GM18873 (cell line): ENCODE measurements around the gene CNKSR3.

Experiments
- ATAC-seq: cut with Tn5 transposase; IDR thresholded peaks from one replicate; pipeline ENCODE4 v1.9.1; 2021; ENCODE audit warnings: mild to moderate bottlenecking, moderate library complexity, moderate number of reproducible peaks; ENCODE audit not compliant: unreplicated experiment, low FRiP score

Gene CNKSR3

GRCh38 chr6:154458565-154459470 is 51.7 kb downstream of the CNKSR3 start:
- no peak for ATAC-seq

- no peak for ATAC-seq
These were observed 52.6 kb downstream of the CNKSR3 start for GRCh38 chr6:154457881-154458284.

DNA sequence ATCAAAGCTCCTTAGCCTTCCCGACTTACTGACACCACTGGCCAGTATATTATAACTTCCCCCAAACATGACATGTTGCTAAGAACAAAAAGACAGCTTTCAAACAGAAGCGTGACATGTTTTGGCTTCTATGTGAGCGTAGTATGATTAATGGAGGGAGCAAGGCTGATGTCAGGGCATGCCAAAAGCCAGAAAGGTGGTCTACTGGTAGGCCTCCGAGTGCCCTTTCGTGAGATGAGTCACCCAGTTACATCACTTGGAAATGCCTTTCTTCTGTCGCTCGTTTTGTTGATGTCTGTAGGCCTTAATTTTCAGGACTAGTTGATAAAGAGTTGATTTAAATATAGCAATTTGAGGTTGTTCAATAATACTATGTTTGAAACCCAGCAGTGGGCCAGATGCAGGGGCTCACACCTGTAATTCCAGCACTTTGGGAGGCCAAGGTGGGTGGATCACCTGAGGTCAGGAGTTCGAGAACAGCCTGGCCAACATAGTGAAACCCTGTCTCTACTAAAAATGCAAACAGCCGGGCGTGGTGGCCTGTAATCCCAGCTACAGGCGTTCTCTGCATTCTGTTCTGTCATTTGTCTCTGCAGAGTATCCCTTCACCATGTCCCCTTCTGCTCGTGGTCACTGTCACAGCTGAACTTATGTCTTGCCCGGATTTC is 53.3 kb downstream of the CNKSR3 start:
- no peak for ATAC-seq

- ATAC-seq: no peak
These were observed 57.2 kb downstream of the CNKSR3 start for GRCh38 chr6:154453329-154453728.

DNA sequence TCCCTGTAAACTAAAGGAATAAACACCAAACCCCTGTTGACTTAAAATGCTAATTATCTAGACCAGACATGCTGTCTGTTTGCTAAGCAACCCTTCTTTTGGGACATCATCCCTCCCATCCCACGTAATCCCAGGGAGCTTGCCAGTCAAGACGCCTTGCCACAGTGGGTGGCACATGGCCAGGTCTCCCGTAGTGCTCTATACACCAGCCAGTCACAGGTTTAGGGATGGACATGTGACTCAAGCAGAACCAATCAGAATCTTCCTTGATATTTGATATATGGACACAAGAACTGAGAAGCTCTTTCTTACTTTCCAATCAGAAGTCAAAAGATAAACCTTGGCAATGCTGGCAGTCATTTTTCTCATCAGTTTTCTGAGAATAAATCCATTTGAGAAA is 60.0 kb downstream of the CNKSR3 start:
- no peak for ATAC-seq

DNA sequence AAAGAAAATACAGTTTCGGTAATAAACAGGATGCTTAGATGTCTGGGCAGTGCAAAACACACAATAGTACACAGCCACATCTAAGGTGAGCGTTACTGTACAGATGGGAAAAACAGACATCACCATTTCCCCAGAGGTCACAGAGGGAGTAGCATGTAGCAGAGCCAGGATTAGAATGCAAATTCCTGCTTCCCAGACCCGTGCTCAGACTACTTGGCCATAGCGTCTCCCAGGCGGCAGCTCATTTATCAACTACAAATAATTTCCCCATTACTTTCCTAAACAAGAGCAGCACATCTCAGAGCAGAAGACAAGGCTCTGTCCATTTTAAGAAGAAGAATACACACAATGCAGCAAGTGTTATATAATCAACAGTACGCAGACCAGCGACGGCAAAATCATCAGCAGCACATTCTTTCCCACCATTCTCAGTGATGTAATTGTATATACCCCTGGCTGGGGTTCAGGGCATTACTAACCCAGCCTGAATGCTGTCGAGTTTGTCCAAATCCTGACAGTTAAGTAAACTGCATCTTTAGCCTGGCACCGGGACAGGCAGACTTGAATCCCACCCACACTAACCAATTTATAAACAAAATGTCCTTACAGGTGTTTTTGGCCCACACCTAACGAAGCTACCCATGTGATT is 61.9 kb downstream of the CNKSR3 start:
- no peak for ATAC-seq

DNA sequence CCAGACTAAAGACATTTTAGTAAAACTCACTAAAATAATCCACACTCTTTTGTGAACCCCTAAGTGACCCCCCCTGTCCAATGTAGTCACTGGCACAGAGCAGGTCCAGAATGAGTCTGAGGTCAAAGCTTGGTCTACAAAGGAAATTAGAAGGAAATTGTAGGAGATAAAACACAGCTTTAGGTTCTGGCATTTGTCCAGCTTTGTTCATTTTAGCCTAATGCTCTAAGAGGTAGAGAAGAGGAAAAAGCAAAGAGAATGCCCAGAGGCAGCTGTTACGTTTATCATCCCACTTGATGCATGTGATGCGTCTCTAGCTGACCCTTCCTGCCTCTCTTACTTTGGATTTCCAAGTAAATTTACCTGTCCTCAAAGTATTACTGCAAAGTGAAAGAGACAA is 62.5 kb downstream of the CNKSR3 start:
- no peak for ATAC-seq

- ATAC-seq: no peak
These were observed 63.5 kb downstream of the CNKSR3 start for GRCh38 chr6:154446984-154447383.

GRCh38 chr6:154445417-154445816 is 65.1 kb downstream of the CNKSR3 start:
- ATAC-seq: no peak

DNA sequence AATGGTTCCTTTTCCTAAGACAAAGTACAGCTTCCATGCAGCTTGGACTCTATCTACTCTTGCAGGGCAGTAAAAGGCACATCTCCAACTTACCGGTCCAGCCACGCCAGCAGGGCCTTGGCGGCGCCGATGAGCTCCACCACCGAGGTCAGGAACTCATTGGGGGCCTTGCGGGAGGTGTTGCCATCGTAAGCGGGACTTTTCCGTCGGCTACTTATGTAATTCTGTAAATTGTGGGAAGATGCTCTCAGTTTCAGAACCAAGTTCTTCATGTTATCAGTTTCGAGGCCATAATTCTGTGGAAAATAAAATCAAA is 68.5 kb downstream of the CNKSR3 start:
- ATAC-seq: no peak

DNA sequence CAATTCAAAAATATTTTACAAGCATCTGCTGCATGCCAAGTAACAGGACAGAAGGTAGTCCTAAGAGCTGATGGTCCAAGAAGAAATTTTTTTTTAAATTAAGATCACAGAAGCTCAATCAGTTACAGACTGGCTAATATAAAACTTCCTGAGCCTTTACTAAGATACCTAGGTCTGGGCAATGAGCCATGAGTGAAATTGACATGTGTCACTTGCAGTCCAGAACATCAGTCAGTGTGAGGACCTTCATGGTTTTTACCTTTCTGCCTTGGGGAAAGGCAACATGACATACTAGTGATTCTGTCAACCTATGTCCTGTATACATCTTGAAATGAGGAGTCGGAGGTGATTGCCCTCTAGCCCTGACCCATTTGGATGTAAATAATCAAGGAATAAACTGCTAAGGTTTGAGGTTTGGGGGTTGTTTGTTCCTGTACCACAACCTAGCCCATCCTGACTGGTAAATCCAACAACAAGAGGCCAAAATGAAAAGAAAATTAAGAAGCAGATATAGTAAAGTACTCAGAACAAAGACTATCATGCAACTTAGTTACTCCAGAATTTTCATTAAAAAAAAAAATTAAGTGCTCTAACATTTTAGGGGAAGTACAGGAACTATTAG is 70.0 kb downstream of the CNKSR3 start:
- no peak for ATAC-seq

- ATAC-seq: no peak
These were observed 70.5 kb downstream of the CNKSR3 start for GRCh38 chr6:154440022-154440421.

DNA sequence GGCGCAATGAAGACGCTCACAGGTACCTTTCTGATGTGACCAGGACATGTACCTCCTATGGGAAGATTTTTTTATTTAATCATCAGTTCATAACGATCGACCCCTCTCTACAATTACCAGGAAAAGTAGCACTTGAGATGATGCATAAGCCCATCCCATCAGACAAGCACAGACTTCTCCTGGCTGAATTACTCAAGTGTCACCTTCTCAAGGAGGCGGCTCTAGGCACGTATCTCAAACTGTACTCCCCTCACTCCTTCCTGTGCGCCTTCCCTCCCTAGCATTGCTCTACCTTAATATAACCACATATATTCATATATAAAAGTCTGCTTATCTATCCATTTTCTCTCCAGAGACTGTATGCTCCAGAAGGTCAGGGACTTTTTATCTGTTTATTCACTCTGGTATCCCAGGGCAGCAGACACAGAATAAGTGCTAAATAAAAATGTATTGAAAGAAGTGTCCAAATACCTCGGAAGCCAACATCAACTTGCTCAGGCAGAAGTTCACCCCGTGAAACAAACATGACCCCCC is 71.5 kb downstream of the CNKSR3 start:
- no peak for ATAC-seq

- no peak for ATAC-seq
These were observed 75.0 kb downstream of the CNKSR3 start for GRCh38 chr6:154435400-154435945.

GRCh38 chr6:154434662-154435061 is 75.8 kb downstream of the CNKSR3 start:
- no peak for ATAC-seq

DNA sequence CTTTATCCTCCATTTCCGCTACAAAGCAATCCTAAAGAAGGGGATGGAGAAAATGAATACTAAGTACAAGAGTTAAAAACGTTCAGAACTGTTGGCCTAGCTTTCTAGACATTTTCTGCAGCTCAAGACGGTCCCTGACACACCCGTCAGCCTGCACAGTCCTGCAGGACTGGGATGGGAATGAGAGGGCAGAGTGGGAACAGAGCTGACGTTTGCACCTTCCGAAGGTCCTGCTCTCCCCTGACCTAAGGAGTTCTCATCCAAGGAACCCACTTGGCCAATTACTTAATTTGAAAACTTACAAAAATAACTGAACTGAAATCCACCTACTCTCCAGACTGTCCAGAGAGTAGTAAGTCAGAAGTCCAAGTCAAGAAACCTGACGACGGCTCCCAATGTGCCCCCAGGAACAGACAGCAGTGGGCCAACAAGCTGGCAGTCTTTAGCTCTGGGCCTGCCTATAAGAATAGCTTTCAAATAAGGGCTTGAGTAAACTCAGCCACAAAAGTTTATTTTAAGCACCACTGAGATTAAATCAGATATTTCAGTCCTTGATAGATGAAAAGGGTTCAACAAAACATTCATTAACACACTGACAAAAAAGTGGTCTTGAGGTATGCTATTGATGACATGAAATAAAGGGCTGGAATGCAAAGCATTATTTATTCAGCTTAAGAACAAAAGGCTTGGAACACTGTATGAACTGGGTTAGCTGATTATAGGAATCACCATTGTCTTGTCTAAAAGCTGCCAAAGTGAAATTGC is 76.8 kb downstream of the CNKSR3 start:
- no peak for ATAC-seq

DNA sequence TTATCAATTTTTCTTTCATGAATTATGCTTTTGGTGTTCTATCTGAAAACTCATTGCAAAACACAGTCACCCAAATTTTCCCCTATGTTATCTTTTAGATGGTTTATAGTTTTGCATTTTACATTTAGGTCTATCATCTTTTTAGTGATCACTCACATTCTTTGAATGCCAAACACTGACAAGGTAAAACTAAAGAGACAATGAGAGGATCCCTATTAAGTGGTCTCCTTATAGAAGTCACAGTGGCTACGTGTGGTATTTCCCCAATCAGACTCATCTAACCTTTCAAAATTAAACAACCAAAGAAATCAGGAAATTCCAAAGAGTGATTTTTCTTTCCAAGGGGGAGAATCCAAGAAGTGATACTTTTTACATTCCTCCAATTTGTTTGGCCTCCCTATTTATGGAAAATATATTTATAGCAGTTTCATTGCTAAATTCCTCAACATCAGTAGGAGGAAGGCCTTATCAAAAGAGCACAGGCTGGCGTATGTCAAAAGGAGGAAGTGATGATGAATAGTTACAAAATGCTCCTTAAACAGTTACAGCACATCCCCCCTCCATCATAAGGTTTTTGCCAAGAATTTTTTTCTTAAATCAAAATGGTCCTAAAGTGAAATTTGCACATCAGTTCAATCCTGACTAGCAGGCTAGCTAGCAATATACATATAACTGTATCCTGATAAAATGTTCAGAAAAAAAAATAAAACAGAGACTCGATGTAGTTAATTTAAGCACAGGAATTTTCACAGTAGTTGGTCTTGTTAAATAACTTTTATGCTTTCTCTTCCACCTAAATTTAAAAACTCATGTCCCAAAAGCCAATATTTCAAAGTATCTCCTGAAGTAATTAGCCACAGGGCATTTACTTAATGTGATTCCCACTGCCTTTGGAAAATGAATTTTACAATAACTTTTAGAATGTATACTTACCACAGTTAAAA is 77.7 kb downstream of the CNKSR3 start:
- no peak for ATAC-seq

DNA sequence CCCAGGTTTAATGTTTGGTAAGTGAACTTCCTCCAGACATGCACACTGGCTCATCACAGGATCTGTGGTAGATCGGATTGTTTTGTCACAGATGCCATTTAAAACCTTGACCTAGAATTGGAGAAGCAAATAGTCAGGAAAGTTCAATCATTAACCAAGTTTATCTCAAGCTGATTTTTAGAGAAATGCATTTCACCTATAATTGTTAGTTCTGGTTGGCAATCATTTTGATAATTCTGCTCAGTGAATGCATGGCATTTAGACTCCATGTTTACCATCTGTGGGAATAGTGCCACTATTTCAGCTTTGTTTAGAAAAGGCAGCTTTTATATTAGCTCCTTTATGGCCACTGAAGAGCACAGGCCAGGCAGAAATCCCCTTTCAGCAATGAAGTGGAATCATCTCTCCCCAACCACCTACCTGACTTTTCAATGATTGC is 80.0 kb downstream of the CNKSR3 start:
- no peak for ATAC-seq

DNA sequence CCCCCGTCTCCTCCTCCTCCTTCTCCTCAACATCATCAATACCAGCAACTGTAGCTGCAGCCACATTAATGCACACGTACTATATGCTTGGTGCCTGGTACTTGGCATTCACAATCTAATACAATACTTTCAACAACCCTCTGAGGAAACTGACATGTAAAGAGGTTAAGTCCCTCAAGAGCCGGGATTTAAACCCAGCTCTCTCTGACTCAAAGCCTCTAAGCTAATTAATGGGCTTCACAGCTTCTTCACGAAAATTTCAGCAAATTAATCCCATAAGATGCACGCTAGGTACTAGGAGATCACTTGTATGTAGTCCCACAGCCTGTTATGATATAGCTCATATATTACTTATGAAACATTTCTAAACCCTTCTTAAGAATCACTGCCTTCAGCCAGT is 80.8 kb downstream of the CNKSR3 start:
- ATAC-seq: no peak
